NCI-H69 (cell line): ENCODE measurements around the gene LRRC26.

Experiments used
- DNase-seq: peaks from one replicate; lab custom pipeline; 2025; lab: John Stamatoyannopoulos, UW

Gene LRRC26

GRCh38 chr9:137152844-137153405 lies 16.9 kb downstream of the LRRC26 start:
- DNase-seq = no peak

- peak; percentile 93 for DNase-seq
Measured at GRCh38 chr9:137150617-137151457, 19.0 kb downstream of the LRRC26 start.

- DNase-seq = peak; percentile 93
Measured at GRCh38 chr9:137149942-137150616, 19.8 kb downstream of the LRRC26 start.

- no peak for DNase-seq
Measured at GRCh38 chr9:137149363-137149762, 20.5 kb downstream of the LRRC26 start.

GRCh38 chr9:137148661-137149060 lies 21.2 kb downstream of the LRRC26 start:
- DNase-seq = no peak

GRCh38 chr9:137148242-137148641 lies 21.6 kb downstream of the LRRC26 start:
- DNase-seq = no peak

- DNase-seq = no peak
Measured at GRCh38 chr9:137147793-137148160, 22.1 kb downstream of the LRRC26 start.

- DNase-seq = no peak
Measured at GRCh38 chr9:137147091-137147792, 22.6 kb downstream of the LRRC26 start.

- no peak for DNase-seq
Measured at GRCh38 chr9:137146527-137146918, 23.3 kb downstream of the LRRC26 start.

GRCh38 chr9:137145731-137146526 lies 23.9 kb downstream of the LRRC26 start:
- no peak for DNase-seq

GRCh38 chr9:137143459-137143858 lies 26.4 kb downstream of the LRRC26 start:
- DNase-seq = no peak

GRCh38 chr9:137141976-137142936 lies 27.6 kb downstream of the LRRC26 start:
- no peak for DNase-seq

GRCh38 chr9:137141050-137141810 lies 28.6 kb downstream of the LRRC26 start:
- DNase-seq = no peak

GRCh38 chr9:137140151-137141012 lies 29.5 kb downstream of the LRRC26 start:
- DNase-seq = no peak

- peak; percentile 38 for DNase-seq
Measured at GRCh38 chr9:137139468-137140150, 30.2 kb downstream of the LRRC26 start.

GRCh38 chr9:137138722-137139467 lies 31.0 kb downstream of the LRRC26 start, which contains the start of gene GRIN1:
TSS of gene GRIN1 (plus strand) at chr9:137139154. CDS start at chr9:137139487, 333 bp downstream.
- peak; percentile 60 for DNase-seq

- peak; percentile 80 for DNase-seq
Measured at GRCh38 chr9:137138058-137138721, 31.7 kb downstream of the LRRC26 start.
